Activated T-helper 2 cell treated with anti-CD3 and anti-CD28 coated beads, Interferon-gamma antibody, Interleukin-2, Interleukin-4, amounts not matched to agents 10 μg/mL and 5 μg/mL and 100 μg/mL, durations not matched to agents 14 hours and 24 hours and 36 hours (primary cell): ENCODE measurements around the gene FLRT2. TPM values are rescaled to one million over a fixed set of nuclear protein-coding genes. Genes with fewer than 3 reads are reported as not detected.

ENCODE experiments used
- DNase-seq: peaks from one replicate; pipeline ENCODE4 v3.0.0; 2021; ENCODE audit warnings: low spot score
- H3K27ac Mint-ChIP-seq: one replicate; pipeline ENCODE4 v1.8.0; 2021; ENCODE audit warnings: mixed read lengths
- H3K27me3 Mint-ChIP-seq: one replicate; pipeline ENCODE4 v1.8.0; 2021; ENCODE audit warnings: low read depth, mixed read lengths
- H3K36me3 Mint-ChIP-seq: one replicate; pipeline ENCODE4 v1.8.0; 2021; ENCODE audit warnings: low read depth, mixed read lengths
- H3K4me1 Mint-ChIP-seq: one replicate; pipeline ENCODE4 v1.8.0; 2021; ENCODE audit warnings: low read depth, mixed read lengths
- H3K4me3 Mint-ChIP-seq: one replicate; pipeline ENCODE4 v1.8.0; 2021; ENCODE audit warnings: low read depth, mild to moderate bottlenecking, moderate library complexity, mixed read lengths
- H3K9me3 Mint-ChIP-seq: one replicate; pipeline ENCODE4 v1.8.0; 2021; ENCODE audit warnings: mixed read lengths
- intact Hi-C: fragments of 100-400 bp; cut with micrococcal nuclease; formaldehyde crosslinking; loops from one replicate; pipeline ENCODE4 v1.15.1; 2023
- total RNA-seq: library from RNA; stranded (reverse); gene quantifications from 2 replicates; pipeline ENCODE4 v1.2.3, GENCODE V29; 2022

FLRT2 gene
- total RNA-seq, 1 donor from 2014 or later, result not detected

GRCh38 chr14:85576218-85576617 lies 46.3 kb downstream of the FLRT2 start:
- Mint-ChIP-seq H3K4me3 (no peak overlapping the region), H3K9me3 (no peaks in the 10 kb centered on the region), H3K4me1 (no peaks in the 10 kb centered on the region), H3K36me3 (no peaks in the 10 kb centered on the region), H3K27me3 (no peaks in the 10 kb centered on the region), H3K27ac (no peak overlapping the region)
- intact Hi-C loops, result no loop called here
- DNase-seq, result no peak

GRCh38 chr14:85576848-85577542 lies 47.1 kb downstream of the FLRT2 start:
- no peak overlapping the region for H3K27ac Mint-ChIP-seq
- no peak overlapping the region for H3K4me3 Mint-ChIP-seq
- no peaks in the 10 kb centered on the region for H3K36me3 Mint-ChIP-seq
- H3K9me3 Mint-ChIP-seq, result no peaks in the 10 kb centered on the region
- DNase-seq, result no peak
- H3K4me1 Mint-ChIP-seq, result no peaks in the 10 kb centered on the region
- no peaks in the 10 kb centered on the region for H3K27me3 Mint-ChIP-seq
- intact Hi-C loops, result no loop called here

- Mint-ChIP-seq H3K27ac (no peak overlapping the region), H3K36me3 (no peaks in the 10 kb centered on the region), H3K27me3 (no peaks in the 10 kb centered on the region), H3K4me1 (no peaks in the 10 kb centered on the region), H3K4me3 (no peak overlapping the region), H3K9me3 (no peaks in the 10 kb centered on the region)
- intact Hi-C loops, result no loop called here
- no peak for DNase-seq
Observed at GRCh38 chr14:85577543-85578114, 47.7 kb downstream of the FLRT2 start.

GRCh38 chr14:85578357-85578756 lies 48.4 kb downstream of the FLRT2 start:
- intact Hi-C loops, result no loop called here
- Mint-ChIP-seq H3K27me3 (no peaks in the 10 kb centered on the region), H3K36me3 (no peaks in the 10 kb centered on the region), H3K4me3 (no peak overlapping the region), H3K4me1 (no peaks in the 10 kb centered on the region), H3K27ac (no peak overlapping the region), H3K9me3 (no peaks in the 10 kb centered on the region)
- DNase-seq, result no peak

- H3K27me3 Mint-ChIP-seq, result no peaks in the 10 kb centered on the region
- H3K9me3 Mint-ChIP-seq, result no peaks in the 10 kb centered on the region
- H3K4me3 Mint-ChIP-seq, result no peak overlapping the region
- no peaks in the 10 kb centered on the region for H3K36me3 Mint-ChIP-seq
- no peak for DNase-seq
- H3K27ac Mint-ChIP-seq, result no peak overlapping the region
- intact Hi-C loops, result no loop called here
- H3K4me1 Mint-ChIP-seq, result no peaks in the 10 kb centered on the region
Observed at GRCh38 chr14:85578930-85579329, 49.0 kb downstream of the FLRT2 start.

GRCh38 chr14:85579942-85580341 lies 50.0 kb downstream of the FLRT2 start:
- Mint-ChIP-seq H3K9me3 (no peaks in the 10 kb centered on the region), H3K4me1 (no peaks in the 10 kb centered on the region), H3K27ac (no peak overlapping the region), H3K27me3 (no peaks in the 10 kb centered on the region), H3K36me3 (no peaks in the 10 kb centered on the region), H3K4me3 (no peak overlapping the region)
- intact Hi-C loops, result no loop called here
- no peak for DNase-seq

- Mint-ChIP-seq H3K27me3 (no peaks in the 10 kb centered on the region), H3K4me1 (no peaks in the 10 kb centered on the region), H3K36me3 (no peaks in the 10 kb centered on the region), H3K9me3 (no peaks in the 10 kb centered on the region), H3K4me3 (no peak overlapping the region), H3K27ac (no peak overlapping the region)
- no peak for DNase-seq
- intact Hi-C loops, result no loop called here
Observed at GRCh38 chr14:85580536-85581140, 50.7 kb downstream of the FLRT2 start.

GRCh38 chr14:85581691-85582090 lies 51.7 kb downstream of the FLRT2 start:
- H3K9me3 Mint-ChIP-seq, result no peaks in the 10 kb centered on the region
- intact Hi-C loops, result no loop called here
- no peaks in the 10 kb centered on the region for H3K27me3 Mint-ChIP-seq
- H3K4me1 Mint-ChIP-seq, result no peaks in the 10 kb centered on the region
- DNase-seq, result no peak
- no peak overlapping the region for H3K27ac Mint-ChIP-seq
- no peak overlapping the region for H3K4me3 Mint-ChIP-seq
- no peaks in the 10 kb centered on the region for H3K36me3 Mint-ChIP-seq

- intact Hi-C loops, result no loop called here
- no peaks in the 10 kb centered on the region for H3K4me1 Mint-ChIP-seq
- H3K4me3 Mint-ChIP-seq, result no peak overlapping the region
- no peak for DNase-seq
- no peak overlapping the region for H3K27ac Mint-ChIP-seq
- H3K27me3 Mint-ChIP-seq, result no peaks in the 10 kb centered on the region
- no peaks in the 10 kb centered on the region for H3K36me3 Mint-ChIP-seq
- H3K9me3 Mint-ChIP-seq, result no peaks in the 10 kb centered on the region
Observed at GRCh38 chr14:85583380-85583779, 53.4 kb downstream of the FLRT2 start.

- Mint-ChIP-seq H3K27me3 (no peaks in the 10 kb centered on the region), H3K9me3 (no peaks in the 10 kb centered on the region), H3K27ac (no peak overlapping the region), H3K36me3 (no peaks in the 10 kb centered on the region), H3K4me1 (no peaks in the 10 kb centered on the region), H3K4me3 (no peak overlapping the region)
- intact Hi-C loops, result no loop called here
- DNase-seq, result no peak
Observed at GRCh38 chr14:85584481-85584880, 54.5 kb downstream of the FLRT2 start.

- H3K27ac Mint-ChIP-seq, result no peak overlapping the region
- no peaks in the 10 kb centered on the region for H3K4me1 Mint-ChIP-seq
- peaks cover 4% of the 10 kb centered on the region for H3K9me3 Mint-ChIP-seq
- H3K27me3 Mint-ChIP-seq, result no peaks in the 10 kb centered on the region
- no peaks in the 10 kb centered on the region for H3K36me3 Mint-ChIP-seq
- no peak overlapping the region for H3K4me3 Mint-ChIP-seq
- intact Hi-C loops, result no loop called here
- DNase-seq, result no peak
Observed at GRCh38 chr14:85587151-85587711, 57.3 kb downstream of the FLRT2 start.

- Mint-ChIP-seq H3K27ac (no peak overlapping the region), H3K27me3 (no peaks in the 10 kb centered on the region), H3K9me3 (peaks cover 4% of the 10 kb centered on the region), H3K36me3 (no peaks in the 10 kb centered on the region), H3K4me3 (no peak overlapping the region), H3K4me1 (no peaks in the 10 kb centered on the region)
- intact Hi-C loops, result no loop called here
- DNase-seq, result no peak
Observed at GRCh38 chr14:85590784-85591183, 60.8 kb downstream of the FLRT2 start.

GRCh38 chr14:85594217-85594616 lies 64.3 kb downstream of the FLRT2 start:
- Mint-ChIP-seq H3K9me3 (peaks cover 4% of the 10 kb centered on the region), H3K4me3 (no peak overlapping the region), H3K4me1 (no peaks in the 10 kb centered on the region), H3K27me3 (no peaks in the 10 kb centered on the region), H3K27ac (no peak overlapping the region), H3K36me3 (no peaks in the 10 kb centered on the region)
- DNase-seq, result no peak
- intact Hi-C loops, result no loop called here
